Spleen (tissue), 7 donors: Measurements from ENCODE around the gene CHAF1B.

Experiments used
- CTCF ChIP-seq, 11 experiments: fragments of 200-600 bp in 7 of 11; fragments of 450-650 bp in 4 of 11; sonication (generic) in 4 of 11; IDR thresholded peaks in 8 of 11; conservative IDR thresholded peaks in 3 of 11; 1 replicate in 7 of 11; 2 replicates in 4 of 11; pipeline versions ENCODE4 v1.4.0 to v1.8.0; 2016 to 2021; ENCODE audit warnings: antibody characterized with exemption in 11 of 11, inconsistent platforms in 4 of 11, mild to moderate bottlenecking in 1 of 11
- POLR2A ChIP-seq, 3 donors: fragments of 450-650 bp; IDR thresholded peaks; one replicate each; pipeline ENCODE4 v1.5.1; 2017; ENCODE audit warnings: antibody characterized with exemption in 3 of 3, mild to moderate bottlenecking in 1 of 3
- donor health status: DM: no; HTN: no; CAD: no; lungs with moderate emphysema.
- donor health status: DM: no; HTN: no; CAD: no.
- donor health status: DM: no; HTN: no; CAD: no.

- TF ChIP-seq CTCF (IDR thresholded peaks at IDR 0.05 in 8 of 11, conservative IDR thresholded peaks at IDR 0.05 in 3 of 11) (no peak), POLR2A (IDR thresholded peaks at IDR 0.05) (no peak)
These were observed 11.1 kb downstream of the CHAF1B start for GRCh38 chr21:36396325-36396724.
